ENCODE measurements around the gene PGAP6.
"Not testable (repeated sequence)": the region's sequence is repeated elsewhere in the genome, so short reads cannot be mapped to it uniquely, and the experiment has no call there.

PGAP6 gene

DNA sequence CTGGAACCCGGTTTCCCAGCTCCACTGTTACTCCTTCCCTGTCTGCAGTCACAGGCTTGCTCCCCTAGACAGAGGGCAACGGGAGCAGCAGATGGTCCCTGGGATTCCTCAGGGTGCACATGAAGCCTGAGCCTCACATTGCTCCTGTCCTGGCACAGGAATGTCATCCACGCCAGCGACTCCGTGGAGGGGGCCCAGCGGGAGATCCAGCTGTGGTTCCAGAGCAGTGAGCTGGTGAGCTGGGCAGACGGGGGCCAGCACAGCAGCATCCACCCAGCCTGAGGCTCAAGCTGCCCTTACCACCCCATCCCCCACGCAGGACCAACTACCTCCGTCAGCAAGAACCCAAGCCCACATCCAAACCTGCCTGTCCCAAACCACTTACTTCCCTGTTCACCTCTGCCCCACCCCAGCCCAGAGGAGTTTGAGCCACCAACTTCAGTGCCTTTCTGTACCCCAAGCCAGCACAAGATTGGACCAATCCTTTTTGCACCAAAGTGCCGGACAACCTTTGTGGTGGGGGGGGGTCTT, 18.3 kb upstream of the PGAP6 start:
- no peak for DNase-seq

DNA sequence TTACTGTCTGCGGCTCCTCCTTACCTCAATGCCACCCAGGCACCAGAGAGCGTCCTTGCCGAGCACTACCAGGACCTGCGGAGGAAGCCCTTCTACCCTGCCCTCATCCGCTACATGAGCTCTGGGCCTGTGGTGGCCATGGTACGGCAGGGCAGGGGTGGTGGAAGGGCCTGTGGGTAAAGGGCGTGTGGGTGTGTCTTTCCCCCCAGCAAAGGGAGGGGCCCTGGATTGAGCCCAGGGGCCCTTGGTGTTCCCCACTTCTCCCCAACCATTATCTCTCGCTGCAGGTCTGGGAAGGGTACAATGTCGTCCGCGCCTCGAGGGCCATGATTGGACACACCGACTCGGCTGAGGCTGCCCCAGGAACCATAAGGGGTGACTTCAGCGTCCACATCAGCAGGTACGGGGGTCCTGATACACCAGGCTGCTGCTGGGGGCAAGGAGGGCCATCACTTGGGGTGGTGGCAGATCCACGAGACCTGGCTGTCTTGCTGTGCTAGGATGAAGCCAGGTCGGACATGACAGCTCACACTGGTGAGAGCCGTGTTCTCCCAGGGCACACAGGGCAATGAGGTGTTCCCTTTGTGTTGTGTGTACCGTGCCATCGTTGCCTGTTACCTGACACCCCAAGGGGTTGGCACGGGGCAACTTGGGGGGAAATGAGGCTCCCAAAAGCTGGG, 17.7 kb upstream of the PGAP6 start:
- no peak for DNase-seq

DNA sequence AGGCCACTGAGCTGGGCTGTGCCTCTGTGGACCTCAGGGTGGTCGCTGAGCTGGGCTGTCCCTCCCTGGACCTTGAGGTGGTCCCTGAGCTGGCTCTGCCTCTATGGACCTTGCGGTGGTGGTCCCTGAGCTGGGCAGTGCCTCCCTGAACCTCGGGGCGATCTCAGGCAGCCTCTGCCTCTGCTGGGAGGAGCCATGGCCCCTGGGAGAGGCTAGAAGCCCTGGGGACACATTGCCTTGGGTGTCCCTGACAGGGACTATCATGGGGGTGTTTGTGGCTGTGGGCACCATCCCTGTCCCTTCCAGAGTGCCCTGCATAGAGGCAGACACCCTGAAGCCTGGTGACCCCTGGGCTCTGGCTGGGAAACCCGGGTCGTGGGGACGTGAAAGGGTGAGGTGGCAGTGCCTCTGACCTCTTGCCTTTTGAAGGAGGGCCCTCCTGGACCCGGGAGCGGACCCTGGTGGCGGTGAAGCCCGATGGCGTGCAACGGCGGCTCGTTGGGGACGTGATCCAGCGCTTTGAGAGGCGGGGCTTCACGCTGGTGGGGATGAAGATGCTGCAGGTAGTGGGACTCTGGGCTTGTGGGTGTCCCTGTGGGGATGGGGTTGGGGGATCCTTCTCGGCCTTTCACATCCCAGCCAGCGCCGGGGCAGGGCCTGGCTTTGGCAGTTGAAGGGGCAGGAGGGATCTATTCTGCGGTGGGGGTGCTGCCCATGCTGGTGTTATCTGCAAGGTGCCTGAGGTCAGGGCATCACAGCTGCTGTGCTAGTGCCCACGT, 17.0 kb upstream of the PGAP6 start:
- no peak for DNase-seq

DNA sequence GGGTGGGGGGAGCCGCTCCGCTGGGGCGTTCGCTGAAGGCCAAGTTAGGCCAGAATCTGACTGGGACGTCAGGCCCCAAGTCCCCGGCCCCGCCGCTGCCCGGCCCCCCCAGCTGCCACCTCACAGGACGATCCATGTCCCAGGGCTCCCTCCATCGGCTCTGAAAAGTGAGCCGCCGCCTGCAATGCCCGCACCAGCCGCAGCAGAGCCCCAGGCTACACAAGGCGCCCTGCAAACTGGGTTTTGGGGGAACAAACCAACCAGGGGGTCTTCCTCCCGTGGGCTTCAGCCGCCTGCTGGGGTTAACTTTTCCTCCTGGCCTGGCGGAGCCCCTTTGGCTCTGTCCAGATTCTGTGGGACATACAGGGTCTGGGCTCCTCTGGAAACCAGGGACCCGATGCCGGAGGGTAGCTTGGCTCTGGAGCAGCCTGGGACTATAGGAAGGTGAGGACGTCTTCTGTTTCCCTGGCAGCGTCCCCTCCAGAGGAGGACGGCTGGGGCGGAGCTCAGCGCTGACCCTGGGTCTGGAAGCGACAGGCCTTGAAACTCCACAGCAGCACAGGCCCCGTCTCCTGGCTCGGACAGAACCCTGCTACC, 16.1 kb upstream of the PGAP6 start:
- DNase-seq = no peak

DNA sequence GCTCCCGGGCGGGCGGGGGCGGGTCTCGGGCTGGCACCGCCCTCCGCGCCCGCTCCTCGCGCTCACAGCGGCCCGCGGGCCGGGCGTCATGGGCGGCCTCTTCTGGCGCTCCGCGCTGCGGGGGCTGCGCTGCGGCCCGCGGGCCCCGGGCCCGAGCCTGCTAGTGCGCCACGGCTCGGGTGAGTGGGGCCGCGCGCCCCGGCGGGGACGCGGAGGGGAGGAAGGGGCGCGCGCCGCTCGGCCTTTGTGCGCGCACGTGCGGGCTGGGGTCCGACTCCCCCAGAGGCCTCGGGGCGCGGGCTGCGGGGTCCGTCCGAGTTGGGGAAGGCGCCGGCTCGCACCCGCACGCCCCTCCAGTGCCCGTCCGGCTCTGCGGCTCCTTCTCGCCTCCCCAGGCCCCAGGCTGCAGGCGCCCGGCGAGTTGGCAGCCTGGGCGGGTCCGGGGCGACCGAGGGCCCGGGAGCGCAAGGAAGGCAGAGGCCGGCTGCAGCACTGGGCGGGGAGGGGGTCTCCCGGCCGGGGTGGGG, 15.4 kb upstream of the PGAP6 start, which contains the start of gene NME4:
TSS of gene NME4 (plus strand) at position 65 of the 527 bp plus-strand sequence. CDS start at position 89, 24 bp downstream.
- DNase-seq = no peak

DNA sequence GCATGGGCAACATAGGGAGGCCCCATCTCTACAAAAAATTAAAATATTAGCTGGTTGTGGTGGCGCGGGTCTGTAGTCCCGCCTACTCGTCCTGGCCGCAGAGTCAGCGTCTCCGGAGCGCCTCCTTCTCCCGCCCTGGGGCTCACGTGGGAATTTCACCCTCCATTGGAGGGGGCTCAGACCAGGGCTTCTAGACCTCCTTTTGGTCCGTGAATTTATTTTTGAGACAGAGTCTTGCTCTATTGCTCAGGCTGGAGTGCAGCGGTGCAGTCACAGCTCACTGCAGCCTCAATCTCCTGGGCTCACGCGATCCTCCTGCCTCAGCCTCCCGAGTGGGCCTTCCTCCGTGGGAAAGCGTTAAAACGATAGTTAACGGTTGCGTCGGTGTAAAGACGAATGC, 14.8 kb upstream of the PGAP6 start:
- no peak for DNase-seq

DNA sequence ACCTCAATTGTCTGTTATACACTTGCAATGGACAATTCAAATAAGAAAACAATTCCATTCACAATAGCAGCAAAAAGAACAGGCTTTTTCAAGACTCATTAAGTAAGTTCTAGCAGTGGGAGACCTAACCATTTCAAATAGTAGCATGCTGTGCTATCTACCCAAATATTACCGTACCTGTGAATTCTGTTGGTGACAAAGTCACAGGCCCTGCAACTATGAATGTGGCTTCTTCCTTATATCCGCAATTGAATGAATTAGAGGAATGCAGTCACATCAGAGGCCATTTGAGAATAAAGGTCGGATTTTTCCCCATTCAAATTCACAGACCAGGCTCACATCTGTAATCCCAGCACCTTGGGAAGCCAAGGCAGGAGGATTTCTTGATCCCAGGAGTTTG, 14.4 kb upstream of the PGAP6 start:
- no peak for DNase-seq

DNA sequence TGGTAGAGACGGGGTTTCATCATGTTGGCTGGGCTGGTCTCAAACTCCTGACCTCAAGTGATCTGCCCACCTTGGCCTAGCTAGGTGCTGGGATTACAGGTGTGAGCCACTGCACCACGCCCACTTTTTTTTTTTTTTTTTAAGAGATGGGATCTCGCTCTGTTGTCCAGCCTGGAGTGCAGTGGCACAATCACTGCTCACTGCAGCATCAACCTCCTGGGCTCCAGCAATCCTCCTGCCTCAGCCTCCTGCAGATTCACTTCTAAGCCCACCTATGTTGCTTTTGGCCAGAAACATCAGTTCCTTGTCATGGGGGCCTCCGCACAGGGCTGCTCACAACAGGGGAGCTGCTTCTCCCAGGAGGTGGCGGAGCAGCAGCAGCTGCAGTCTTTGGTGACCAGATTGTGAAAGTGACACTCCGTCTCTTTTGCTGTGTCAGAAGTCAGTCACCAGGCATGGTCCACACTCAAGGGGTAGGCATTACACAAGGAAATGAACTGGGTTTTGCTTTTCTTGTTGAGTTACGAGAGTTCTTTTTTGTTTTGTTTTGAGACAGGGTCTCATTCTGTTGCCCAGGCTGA, 10.8 kb upstream of the PGAP6 start:
- no peak for DNase-seq

DNA sequence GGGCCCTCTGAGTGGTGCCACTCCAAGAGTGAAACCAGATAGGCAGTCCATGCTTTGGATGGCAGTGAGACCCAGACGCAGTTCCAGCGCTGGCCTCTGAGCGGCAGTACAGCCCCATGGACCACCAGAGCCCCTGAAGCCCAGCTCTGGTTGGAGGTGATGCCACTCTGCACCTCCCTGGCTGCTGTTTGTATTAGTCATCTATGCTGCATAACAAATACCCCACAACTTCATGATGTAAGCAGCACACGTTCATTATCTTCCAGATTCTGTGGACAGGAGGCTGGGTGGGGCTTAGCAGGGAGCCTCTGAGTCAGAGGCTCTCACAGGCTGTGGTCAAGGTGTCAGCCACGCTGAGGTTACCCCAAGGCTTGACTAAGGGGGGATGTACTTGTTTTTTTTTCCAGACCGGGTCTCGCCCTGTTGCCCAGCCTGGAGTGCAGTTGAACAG, 10.1 kb upstream of the PGAP6 start:
- DNase-seq = no peak

DNA sequence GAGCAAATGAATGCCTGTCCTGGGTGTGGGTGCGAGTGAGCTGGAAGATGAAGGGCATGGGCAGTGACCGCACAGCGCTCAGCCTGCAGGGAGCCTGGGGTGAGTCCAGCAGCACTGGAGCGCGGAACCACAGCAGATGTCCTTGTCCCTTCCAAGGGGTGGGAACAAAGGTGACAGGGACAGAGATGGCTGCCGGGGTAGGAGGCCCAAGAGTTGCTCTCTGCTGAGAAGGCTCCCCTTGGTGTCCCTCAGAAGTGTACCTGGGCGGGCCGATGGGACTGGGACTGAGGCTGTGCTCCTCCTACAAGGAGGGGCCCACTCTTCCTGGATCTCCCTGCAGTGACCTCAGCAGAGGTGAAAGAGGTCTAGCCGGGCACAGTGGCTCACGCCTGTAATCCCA, 7.6 kb upstream of the PGAP6 start:
- DNase-seq = no peak

DNA sequence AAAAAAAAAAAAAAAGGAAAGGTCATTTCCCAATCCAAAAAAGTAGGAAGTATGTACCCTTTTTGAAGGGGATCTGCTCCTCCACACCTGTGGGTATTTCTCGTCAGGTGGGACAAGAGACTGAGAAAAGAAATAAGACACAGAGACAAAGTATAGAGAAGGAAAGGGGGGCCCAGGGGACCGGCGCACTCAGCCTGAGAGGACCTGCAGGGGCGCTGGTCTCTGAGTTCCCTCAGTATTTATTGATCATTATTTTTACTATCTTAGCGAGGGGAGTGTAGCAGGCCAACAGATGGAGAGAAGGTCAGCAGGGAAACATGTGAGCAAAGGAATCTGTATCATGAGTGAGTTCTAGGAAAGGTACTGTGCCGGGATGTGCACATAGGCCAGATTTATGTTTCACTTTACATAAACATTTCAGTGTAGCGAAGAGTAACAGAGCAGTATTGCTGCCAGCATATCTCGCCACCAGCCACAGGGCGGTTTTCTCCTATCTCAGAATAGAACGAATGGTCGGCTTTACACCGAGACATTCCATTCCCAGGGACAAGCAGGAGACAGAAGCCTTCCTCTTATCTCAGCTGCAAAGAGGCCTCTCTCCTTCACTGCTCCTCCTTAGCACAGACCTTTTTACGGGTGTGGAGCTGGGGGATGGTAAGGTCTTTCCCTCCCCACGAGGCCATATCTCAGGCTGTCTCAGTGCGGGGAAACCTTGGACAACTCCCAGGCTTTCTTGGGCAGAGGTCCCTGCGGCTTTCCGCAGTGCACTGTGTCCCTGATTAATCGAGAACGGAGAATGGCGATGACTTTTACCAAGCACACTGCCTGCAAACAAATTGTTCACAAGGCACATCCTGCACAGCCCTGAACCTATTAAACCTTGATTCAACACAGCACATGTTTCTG, 6.2 kb upstream of the PGAP6 start:
- not testable (repeated sequence) for DNase-seq

DNA sequence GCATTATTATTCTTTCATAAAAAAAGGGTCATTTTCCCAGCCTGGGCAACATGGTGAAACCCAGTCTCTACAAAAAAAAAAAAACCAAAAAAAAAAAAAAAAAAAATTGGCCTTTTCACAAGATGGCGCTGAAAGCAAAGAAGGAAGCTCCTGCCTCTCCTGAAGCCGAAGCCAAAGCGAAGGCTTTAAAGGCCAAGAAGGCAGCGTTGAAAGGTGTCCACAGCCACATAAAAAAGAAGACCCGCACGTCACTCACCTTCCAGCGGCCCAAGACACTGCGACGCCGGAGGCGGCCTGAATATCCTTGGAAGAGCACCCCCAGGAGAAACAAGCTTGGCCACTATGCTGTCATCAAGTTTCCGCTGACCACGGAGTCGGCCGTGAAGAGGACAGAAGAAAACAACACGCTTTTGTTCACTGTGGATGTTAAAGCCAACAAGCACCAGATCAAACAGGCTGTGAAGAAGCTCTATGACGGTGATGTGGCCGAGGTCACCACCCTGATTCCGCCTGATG, 4.9 kb upstream of the PGAP6 start:
- no peak for DNase-seq

DNA sequence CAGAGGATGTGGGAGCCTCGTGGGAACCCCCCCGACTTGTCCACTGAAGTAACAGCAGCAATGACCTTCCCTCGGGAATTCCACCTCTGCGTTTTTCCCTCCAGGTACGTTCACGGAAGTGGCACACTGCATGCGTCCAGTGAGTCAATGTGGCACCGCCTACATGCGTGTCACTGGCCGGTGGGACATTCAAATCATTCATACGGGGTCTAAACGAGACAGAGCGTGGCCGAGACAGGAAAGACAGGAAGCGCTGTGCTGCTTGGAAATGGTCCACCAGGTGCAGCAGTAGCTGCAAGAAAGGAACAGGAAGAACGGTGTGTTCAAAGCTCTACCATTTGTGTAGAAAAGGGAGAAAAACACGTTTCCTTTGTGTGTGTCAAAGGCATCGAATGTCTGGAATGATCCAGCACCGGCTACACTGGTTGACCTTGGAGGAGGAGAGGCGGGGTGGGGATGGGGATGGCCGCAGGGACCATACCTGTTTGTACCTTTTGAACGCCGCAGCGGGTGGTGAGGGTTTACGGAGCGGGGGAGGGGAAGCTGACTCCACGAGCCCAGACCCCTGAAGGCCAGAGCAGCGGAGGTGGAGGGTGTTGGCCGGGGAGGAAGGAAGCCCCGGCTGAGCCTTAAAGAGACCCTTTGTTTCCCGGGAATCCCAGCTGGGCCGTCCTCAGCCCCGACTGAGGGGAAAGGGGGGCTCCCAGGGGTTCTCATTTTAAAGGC, 1.7 kb upstream of the PGAP6 start:
- no peak for DNase-seq

DNA sequence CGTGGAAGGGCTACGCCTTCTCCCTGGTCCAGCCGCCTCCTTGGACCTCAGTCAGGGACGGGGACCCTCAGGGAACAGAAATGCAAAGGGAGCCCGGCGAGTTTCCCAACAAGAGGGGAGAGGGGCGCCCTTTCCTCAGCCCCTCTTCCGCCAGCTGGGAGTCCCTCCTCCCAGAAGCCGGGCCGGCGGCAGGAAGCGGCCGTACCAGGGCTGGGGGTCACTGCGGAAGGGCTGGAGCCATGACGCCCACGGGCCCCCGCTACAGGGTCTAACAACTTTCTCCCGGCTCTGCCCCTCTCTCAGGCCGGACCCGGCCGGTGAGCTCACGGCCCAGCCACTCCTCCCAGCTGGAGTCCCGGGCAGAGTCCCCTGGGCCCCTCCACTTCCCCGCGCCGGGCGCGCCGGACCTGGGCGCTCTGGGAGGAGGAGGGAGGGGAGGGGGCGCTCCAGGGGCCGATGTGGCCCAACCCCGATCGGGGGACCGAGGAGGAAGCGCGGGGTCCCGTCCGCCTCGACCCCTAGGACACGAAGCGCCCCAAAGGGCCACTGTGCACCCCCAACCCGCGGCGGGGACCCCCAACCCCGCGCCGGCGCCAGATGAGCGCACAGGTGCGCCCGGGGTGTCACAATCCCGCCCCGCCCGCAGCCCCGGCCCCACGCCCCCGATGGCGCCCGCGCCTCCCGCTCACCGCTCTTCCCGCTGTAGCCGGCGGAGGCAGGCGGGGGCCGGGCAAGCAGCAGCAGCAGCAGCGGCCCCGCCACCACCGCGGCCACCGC, 578 bp downstream of the PGAP6 start:
- no peak for DNase-seq

DNA sequence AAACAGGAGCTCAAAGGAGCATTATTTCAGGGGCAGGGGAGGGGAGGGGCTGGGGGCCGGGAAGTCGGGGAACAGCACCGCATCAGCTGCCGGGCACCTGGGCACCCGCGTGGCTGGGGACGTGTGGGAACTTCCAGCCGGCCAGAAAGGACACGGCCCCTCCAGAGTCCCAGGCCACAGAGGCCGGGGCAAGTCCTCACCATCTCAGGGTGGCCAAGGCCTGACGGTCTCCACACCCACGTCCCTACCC, 1.1 kb downstream of the PGAP6 start:
- DNase-seq = no peak

DNA sequence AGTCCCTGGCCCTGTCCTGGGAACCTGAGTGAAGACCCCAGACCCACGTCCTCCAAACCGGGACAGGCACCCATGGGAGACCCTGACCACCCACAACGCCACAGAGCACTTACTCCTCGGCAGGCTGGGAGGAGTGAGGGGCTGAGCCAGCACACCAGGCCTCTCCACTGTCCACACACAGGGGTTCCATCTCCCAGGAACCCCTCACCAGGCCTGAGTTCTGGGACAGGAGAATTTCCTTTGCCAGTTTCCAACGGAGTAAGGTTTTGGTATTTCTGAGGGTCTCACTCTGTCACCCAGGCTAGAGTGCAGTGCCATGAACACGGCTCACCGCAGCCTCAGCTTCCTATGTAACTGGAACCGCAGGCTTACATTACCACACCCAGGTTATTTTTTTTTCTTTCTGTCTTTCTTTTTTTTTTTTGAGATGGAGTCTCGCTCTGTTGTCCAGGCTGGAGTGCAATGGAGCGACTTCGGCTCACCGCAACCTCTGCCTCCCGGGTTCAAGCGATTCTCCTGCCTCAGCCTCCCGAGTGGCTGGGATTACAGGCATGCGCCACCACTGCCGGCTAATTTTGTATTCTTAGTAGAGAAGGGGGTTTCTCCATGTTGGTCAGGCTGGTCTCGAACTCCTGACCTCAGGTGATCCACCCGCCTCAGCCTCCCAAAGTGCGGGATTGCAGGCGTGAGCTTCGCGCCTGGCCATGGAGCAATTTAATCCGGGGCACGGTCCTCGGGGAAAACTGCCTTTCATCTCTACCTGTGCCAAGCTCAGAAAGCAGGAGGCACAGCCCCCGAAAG, 1.6 kb downstream of the PGAP6 start:
- no peak for DNase-seq

DNA sequence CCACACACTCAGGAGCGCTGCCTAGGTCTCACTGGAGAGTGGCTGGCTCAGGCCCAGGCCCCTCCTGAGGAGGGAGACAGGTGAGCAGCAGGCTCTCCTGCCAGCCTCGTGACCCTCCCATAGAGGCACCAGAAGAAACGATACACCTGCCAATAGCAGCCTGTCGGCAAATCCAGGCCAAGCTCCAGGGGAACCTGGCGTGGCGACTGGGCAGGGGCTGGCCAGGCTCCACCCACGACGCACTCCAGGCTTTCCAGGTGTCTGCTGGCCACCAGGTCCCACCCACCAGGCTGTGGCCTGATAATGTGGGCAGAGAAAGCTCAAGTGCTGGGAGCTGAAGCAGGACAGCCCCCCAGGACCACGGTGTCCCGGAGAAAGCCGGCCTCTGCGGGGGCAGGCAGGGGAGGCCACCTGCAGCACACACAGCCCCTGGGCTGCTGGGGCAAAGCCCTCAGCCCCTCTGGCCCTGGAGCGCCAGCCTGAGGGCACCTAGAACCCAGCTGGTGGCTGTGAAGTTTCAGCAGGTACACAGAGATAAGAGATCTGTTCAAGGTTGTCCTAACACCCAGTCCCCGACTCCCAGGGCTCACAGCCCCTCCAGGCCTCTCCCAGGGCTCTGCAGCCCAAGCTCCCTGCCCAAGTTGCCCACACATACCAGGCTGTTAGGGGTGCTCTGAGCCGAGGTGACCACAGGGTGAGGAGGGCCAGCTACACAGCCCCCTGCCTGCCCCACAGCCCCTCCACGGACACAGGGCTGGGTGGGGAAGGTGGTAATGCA, 2.4 kb downstream of the PGAP6 start:
- DNase-seq = no peak

DNA sequence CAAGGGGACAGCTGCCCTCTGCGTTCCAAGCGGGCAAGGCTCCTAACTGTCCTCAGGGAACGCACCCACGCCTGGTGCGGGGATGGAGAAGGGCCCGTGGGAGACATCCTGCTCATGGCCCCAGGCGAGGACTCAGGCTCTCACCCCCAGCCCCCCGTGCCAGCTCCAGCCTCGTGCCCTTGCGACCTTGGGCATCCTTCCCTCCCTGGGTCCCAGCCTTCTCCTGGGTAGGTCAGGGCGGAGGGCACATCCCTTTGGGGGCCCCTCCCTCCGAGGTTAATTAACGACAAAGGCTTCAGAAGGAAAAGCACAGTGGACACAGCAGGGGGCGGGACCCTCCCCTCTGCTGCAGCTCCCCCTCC, 3.0 kb downstream of the PGAP6 start:
- no peak for DNase-seq
